K562 (cell line): ENCODE results near the gene TANC1. TPM values are rescaled to one million over a fixed set of nuclear protein-coding genes. Genes with fewer than 3 reads are reported as not detected.
A peak's percentile ranks its signal among the peaks of the same experiment; 100 is the strongest.

Experiments
- ARID1B ChIP-seq: fragments of 450-650 bp; IDR thresholded peaks from 2 replicates; pipeline ENCODE4 v1.6.1; 2016; ENCODE audit warnings: antibody characterized with exemption, mild to moderate bottlenecking, inconsistent platforms
- ID3 ChIP-seq, 2 experiments: fragments of 250-450 bp in 1 of 2; fragments of 450-650 bp in 1 of 2; sonication (Bioruptor Pico) in 1 of 2; IDR thresholded peaks; 2 replicates each; pipeline versions ENCODE4 v1.6.1 to v1.8.0; 2016 to 2021; ENCODE audit warnings: mild to moderate bottlenecking in 2 of 2, moderate library complexity in 2 of 2, missing compliant biosample characterization in 1 of 2, missing genetic modification characterization in 1 of 2
- RREB1 ChIP-seq: fragments of 250-450 bp; sonication (Bioruptor Pico); IDR thresholded peaks from 2 replicates; pipeline ENCODE4 v1.4.0; 2020
- TRIM24 ChIP-seq, 2 experiments: fragments of 450-650 bp; IDR thresholded peaks; 2 replicates each; pipeline ENCODE4 v1.6.1; 2016
- polyA plus RNA-seq, 8 experiments: library from polyadenylated mRNA; depleted of rRNA in 4 of 8; stranded (reverse) in 5 of 8; unstranded in 3 of 8; fragments of >200 nt; fragmentation: Nextera tagmentation in 2 of 8; fragmentation: Illumina TruSeq in 1 of 8; extraction: Ambion mirVana in 2 of 8; extraction: Trizol in 1 of 8; gene quantifications; 2 replicates each; pipeline versions ENCODE4 v1.2.1 to v1.2.3, GENCODE V29; 2011 to 2014; ENCODE audit warnings: inconsistent platforms in 1 of 8, missing spikeins in 1 of 8
- total RNA-seq, 7 experiments: library from RNA; depleted of rRNA in 6 of 7; stranded (reverse); fragments of >200 nt in 6 of 7; fragmentation: Illumina TruSeq in 2 of 7; extraction: Trizol in 2 of 7; gene quantifications; 2 replicates each; pipeline versions ENCODE4 v1.2.1 to v1.2.3, GENCODE V29; 2011 to 2021; ENCODE audit warnings: low replicate concordance in 1 of 7

The TANC1 gene
- total and polyA plus RNA-seq, 9 of the 15 experiments (the other 6 are each of a cell fraction or from before 2014, with no cell fraction given): under 0.01 to 0.20 (median 0.07) TPM; not detected in 1

- no peak for TF ChIP-seq RREB1 (CRISPR knock-in tag)
- TF ChIP-seq TRIM24 (IDR thresholded peaks at IDR 0.05): peak in 1 of 2 experiments; percentile 49; a peak in 1 of 4 replicates
- peak; percentile 43; the same call in 1 of the 2 replicates for TF ChIP-seq ARID1B
- TF ChIP-seq ID3 (CRISPR knock-in tag; IDR thresholded peaks at IDR 0.05): no peak
- TF ChIP-seq ID3 (tag; IDR thresholded peaks at IDR 0.05): no peak
These were observed 302.4 kb downstream of the TANC1 start (continued) for GRCh38 chr2:159270744-159271379.
